SH-SY5Y (cell line): ENCODE data around the gene NAV2.

Source experiments
- GATA2 ChIP-seq: IDR thresholded peaks from 2 replicates; pipeline ENCODE4 v1.6.1; 2011; ENCODE audit warnings: mild to moderate bottlenecking, low read depth, low read length
- GATA3 ChIP-seq: IDR thresholded peaks from 2 replicates; pipeline ENCODE4 v1.6.1; 2011; ENCODE audit warnings: low read depth, mild to moderate bottlenecking, low read length, moderate library complexity

NAV2 gene

GRCh38 chr11:19929655-19930054 lies 217.0 kb downstream of the NAV2 start:
- no peak for TF ChIP-seq GATA2
- no peak for TF ChIP-seq GATA3

- no peak for TF ChIP-seq GATA2
Measured at GRCh38 chr11:19931141-19931770, 218.6 kb downstream of the NAV2 start.

GRCh38 chr11:19931771-19932369 lies 219.2 kb downstream of the NAV2 start:
- TF ChIP-seq GATA3 (no peak), GATA2 (no peak)

DNA sequence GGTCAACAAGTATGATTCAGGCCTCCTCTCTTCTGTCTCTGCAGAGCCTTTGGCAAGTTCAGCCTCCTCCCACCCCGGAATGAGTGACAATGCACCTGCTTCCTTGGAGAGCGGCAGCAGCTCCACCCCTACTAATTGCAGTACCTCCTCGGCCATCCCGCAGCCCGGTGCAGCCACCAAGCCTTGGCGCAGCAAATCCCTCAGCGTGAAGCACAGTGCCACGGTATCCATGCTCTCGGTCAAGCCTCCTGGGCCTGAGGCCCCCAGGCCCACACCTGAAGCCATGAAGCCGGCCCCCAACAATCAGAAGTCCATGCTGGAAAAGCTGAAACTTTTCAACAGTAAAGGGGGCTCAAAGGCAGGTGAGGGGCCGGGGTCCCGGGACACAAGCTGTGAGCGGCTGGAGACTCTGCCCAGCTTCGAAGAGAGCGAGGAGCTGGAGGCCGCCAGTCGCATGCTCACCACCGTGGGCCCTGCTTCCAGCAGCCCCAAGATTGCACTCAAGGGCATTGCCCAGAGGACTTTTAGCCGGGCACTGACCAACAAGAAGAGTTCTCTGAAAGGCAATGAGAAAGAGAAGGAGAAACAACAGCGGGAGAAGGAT lies 220.6 kb downstream of the NAV2 start:
- no peak for TF ChIP-seq GATA2
- no peak for TF ChIP-seq GATA3

- TF ChIP-seq GATA2 (no peak), GATA3 (no peak)
Measured at GRCh38 chr11:19933801-19934488, 221.3 kb downstream of the NAV2 start.

GRCh38 chr11:19934828-19935259 lies 222.2 kb downstream of the NAV2 start:
- TF ChIP-seq GATA3: no peak
- TF ChIP-seq GATA2: no peak

DNA sequence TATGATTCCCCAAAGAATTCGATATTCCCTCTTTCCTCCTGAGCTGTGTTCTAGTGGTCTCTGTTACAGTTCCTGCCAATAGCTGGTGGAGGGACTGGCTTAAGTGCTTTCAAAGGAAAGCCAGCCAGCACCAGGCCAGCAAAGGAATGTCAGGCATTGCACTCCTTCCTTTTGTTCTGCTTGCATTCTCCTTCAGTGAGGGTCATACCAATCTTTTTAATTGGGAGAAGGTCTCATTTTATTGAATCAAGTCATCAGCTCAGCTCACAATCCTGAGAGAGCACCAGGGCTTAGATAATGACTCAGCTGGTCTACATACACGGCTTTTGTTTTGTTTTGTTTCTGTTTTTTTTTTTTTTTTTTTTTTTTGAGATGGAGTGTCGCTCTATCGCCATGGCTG lies 222.9 kb downstream of the NAV2 start:
- TF ChIP-seq GATA3 (no peak), GATA2 (no peak)

DNA sequence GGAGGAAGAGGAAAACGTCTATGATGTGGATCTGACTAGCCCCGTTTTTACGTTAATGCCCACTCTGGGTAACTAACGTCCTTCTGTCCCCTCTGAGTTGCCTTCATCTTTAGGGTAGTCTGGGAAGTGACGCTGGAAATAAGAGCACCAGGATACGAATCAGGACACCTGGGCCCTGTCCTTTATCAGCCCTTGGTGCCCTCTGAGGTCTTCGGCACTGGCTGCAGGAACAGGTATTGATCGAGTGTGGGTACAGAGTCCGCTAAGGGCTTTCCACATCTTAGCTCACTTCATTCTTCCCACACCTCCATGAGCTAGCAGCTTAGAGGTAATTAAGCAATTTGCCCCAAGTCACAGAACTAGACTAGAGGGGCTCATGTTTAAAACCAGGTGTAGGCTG lies 223.8 kb downstream of the NAV2 start:
- no peak for TF ChIP-seq GATA2
- no peak for TF ChIP-seq GATA3

DNA sequence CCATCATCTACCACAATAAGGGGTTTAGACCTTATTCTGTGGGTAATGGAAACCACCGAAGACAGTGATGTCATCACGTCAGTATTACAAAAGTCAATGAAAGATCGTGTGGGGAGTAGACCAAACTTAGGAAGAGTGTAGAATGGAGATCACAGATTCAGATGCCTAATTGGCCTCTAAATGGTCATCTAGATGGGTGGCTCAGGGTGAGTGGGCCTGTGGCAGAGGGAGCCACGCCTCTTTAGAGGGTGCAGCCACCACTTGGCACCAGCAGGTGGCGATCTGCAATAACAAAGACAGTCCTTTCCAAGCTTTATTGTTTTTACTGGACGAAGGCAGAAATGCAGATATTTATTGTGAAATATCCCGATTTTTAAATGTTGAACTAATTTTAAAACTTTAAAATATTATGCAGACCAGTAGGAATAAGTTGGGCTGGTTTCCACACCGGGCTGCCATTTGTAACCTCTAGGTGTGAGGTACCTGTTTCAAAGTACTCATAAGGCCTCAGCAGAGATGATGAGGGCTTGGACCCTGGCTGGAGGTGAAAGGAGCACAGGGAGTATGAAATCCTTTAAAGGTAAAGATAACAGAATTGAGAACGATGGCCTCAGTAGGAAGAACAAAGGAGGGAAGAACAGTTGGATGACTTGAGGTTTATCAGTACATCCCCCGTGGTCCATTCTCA lies 225.7 kb downstream of the NAV2 start:
- no peak for TF ChIP-seq GATA2
- no peak for TF ChIP-seq GATA3

GRCh38 chr11:19938866-19939265 lies 226.2 kb downstream of the NAV2 start:
- no peak for TF ChIP-seq GATA3
- no peak for TF ChIP-seq GATA2

GRCh38 chr11:19939415-19939929 lies 226.8 kb downstream of the NAV2 start:
- no peak for TF ChIP-seq GATA2
- TF ChIP-seq GATA3: no peak

DNA sequence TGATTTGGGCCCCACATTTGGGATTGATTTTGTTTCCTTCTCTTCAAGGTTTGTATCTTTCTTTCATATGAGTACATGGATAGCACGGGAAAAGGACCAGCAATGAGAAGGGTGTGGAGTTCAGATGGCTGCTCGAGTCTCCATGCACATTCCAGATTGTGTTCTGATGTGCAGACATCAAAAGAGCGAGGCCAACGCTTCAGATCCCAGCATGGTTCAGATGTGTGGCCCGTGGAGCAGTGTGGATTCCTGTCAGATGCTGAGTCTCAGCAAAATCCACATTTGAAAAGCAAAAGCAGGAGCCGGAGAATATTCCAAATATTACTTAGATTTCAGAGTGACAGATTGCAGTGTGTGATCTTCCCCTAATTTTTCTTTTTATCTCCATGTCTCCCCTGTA lies 228.2 kb downstream of the NAV2 start:
- TF ChIP-seq GATA2 (no peak), GATA3 (no peak)

GRCh38 chr11:19946681-19947080 lies 234.0 kb downstream of the NAV2 start:
- no peak for TF ChIP-seq GATA3

DNA sequence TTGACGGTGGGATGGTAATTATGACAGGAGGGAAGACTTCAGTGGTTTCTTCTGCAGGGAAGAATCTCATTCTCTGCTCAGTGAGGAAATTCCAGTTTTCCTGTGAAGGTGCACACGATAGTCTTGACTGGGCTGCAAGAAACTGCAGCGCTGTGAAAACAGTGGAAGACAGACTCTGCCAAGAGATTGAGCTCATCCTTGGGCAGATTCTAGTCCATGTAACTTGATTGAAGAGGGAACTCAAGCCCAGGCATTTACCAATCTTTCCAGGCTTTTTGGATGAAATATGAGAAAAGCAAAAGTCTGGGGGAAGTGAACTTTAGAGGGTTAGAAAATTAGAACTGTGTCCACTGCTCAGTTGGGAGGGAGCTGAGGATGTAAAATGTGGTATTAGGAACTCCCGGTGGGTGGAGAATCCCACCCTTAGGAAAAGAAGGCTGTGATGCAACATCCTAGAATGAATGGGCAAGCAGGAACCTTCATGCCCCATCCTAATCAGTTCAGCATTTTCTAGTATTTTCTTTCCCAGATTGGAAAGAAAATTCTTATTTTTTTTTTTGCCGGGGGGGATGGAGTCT lies 235.0 kb downstream of the NAV2 start:
- TF ChIP-seq GATA3: no peak
- no peak for TF ChIP-seq GATA2
